Measurements from ENCODE around the gene ADAMTSL1. TPM values are rescaled to one million over a fixed set of nuclear protein-coding genes. Genes with fewer than 3 reads are reported as not detected.

The ADAMTSL1 gene
- total RNA-seq, 2 experiments from 2014 or later: not detected

GRCh38 chr9:18662320-18662719 lies 188.4 kb downstream of the ADAMTSL1 start:
- Mint-ChIP-seq H3K36me3 (ENCODE audit: low read depth) (no peaks in the 10 kb centered on the region), H3K9me3 (ENCODE audit: low read depth) (no peaks in the 10 kb centered on the region), H3K4me1 (no peaks in the 10 kb centered on the region), H3K27me3 (peaks cover 7% of the 10 kb centered on the region), H3K27ac (no peak overlapping the region), H3K4me3 (no peak overlapping the region)
- intact Hi-C loops (cut with DNase I, micrococcal nuclease): no loop called here
- DNase-seq (no peak), ATAC-seq (no peak)
- CTCF ChIA-PET: interaction anchor here (0.6 kb wide), 1 partner anchor 361 kb away, joined by 3 read pairs; no protein-coding TSS in a partner anchor
- POLR2A ChIA-PET: no interaction called here

- no peak for ATAC-seq
Observed at GRCh38 chr9:18665947-18666346, 192.0 kb downstream of the ADAMTSL1 start.

GRCh38 chr9:18666348-18666747 lies 192.4 kb downstream of the ADAMTSL1 start:
- POLR2A ChIA-PET: no interaction called here
- no peaks in the 10 kb centered on the region for H3K9me3 Mint-ChIP-seq (ENCODE audit: low read depth)
- CTCF ChIA-PET: interaction anchor here (0.6 kb wide), 1 partner anchor 14 kb away, joined by 3 read pairs; no protein-coding TSS in a partner anchor
- H3K4me3 Mint-ChIP-seq: no peak overlapping the region
- H3K4me1 Mint-ChIP-seq: no peaks in the 10 kb centered on the region
- intact Hi-C loops (cut with DNase I, micrococcal nuclease): no loop called here
- ATAC-seq (no peak), DNase-seq (no peak)
- no peaks in the 10 kb centered on the region for H3K36me3 Mint-ChIP-seq (ENCODE audit: low read depth)
- no peak overlapping the region for H3K27ac Mint-ChIP-seq
- H3K27me3 Mint-ChIP-seq: peaks cover 12% of the 10 kb centered on the region

More at GRCh38 chr9:18665947-18666346, 192.0 kb downstream of the ADAMTSL1 start:
- CTCF ChIA-PET: no interaction called here
- intact Hi-C loops (cut with DNase I, micrococcal nuclease): no loop called here
- Mint-ChIP-seq H3K4me1 (no peaks in the 10 kb centered on the region), H3K27ac (no peak overlapping the region), H3K27me3 (peaks cover 8% of the 10 kb centered on the region), H3K36me3 (ENCODE audit: low read depth) (no peaks in the 10 kb centered on the region), H3K9me3 (ENCODE audit: low read depth) (no peaks in the 10 kb centered on the region), H3K4me3 (no peak overlapping the region)
- POLR2A ChIA-PET: no interaction called here
- no peak for DNase-seq

- intact Hi-C loops (cut with DNase I, micrococcal nuclease): no loop called here
- no peak for DNase-seq
- Mint-ChIP-seq H3K9me3 (ENCODE audit: low read depth) (no peaks in the 10 kb centered on the region), H3K27ac (no peak overlapping the region), H3K4me1 (no peaks in the 10 kb centered on the region), H3K36me3 (ENCODE audit: low read depth) (no peaks in the 10 kb centered on the region), H3K27me3 (peaks cover 13% of the 10 kb centered on the region), H3K4me3 (no peak overlapping the region)
- ChIA-PET CTCF (interaction anchor here (0.6 kb wide), 1 partner anchor 14 kb away, joined by 3 read pairs; no protein-coding TSS in a partner anchor), POLR2A (no interaction called here)
- no peak for ATAC-seq
Observed at GRCh38 chr9:18666986-18667772, 193.2 kb downstream of the ADAMTSL1 start.

GRCh38 chr9:18668944-18669343 lies 195.0 kb downstream of the ADAMTSL1 start:
- no peak overlapping the region for H3K27ac Mint-ChIP-seq
- intact Hi-C loops (cut with DNase I, micrococcal nuclease): no loop called here
- POLR2A ChIA-PET: no interaction called here
- CTCF ChIA-PET: no interaction called here
- H3K27me3 Mint-ChIP-seq: peaks cover 13% of the 10 kb centered on the region
- no peak overlapping the region for H3K4me3 Mint-ChIP-seq
- no peak for ATAC-seq
- H3K4me1 Mint-ChIP-seq: no peaks in the 10 kb centered on the region
- DNase-seq: no peak
- no peaks in the 10 kb centered on the region for H3K36me3 Mint-ChIP-seq (ENCODE audit: low read depth)
- no peaks in the 10 kb centered on the region for H3K9me3 Mint-ChIP-seq (ENCODE audit: low read depth)

- peaks cover 6% of the 10 kb centered on the region for H3K27me3 Mint-ChIP-seq
- no peak overlapping the region for H3K27ac Mint-ChIP-seq
- ChIA-PET POLR2A (no interaction called here), CTCF (no interaction called here)
- no peaks in the 10 kb centered on the region for H3K4me1 Mint-ChIP-seq
- H3K36me3 Mint-ChIP-seq (ENCODE audit: low read depth): no peaks in the 10 kb centered on the region
- ATAC-seq (no peak), DNase-seq (no peak)
- intact Hi-C loops (cut with DNase I, micrococcal nuclease): loop anchor here in 1 of 2 experiments (10.0 kb wide), 1 partner anchor 352 kb away; no protein-coding TSS in a partner anchor
- H3K4me3 Mint-ChIP-seq: no peak overlapping the region
- H3K9me3 Mint-ChIP-seq (ENCODE audit: low read depth): no peaks in the 10 kb centered on the region
Observed at GRCh38 chr9:18672706-18673105, 198.8 kb downstream of the ADAMTSL1 start.

GRCh38 chr9:18673179-18673578 lies 199.2 kb downstream of the ADAMTSL1 start:
- no peaks in the 10 kb centered on the region for H3K36me3 Mint-ChIP-seq (ENCODE audit: low read depth)
- ATAC-seq (no peak), DNase-seq (no peak)
- intact Hi-C loops (cut with DNase I, micrococcal nuclease): loop anchor here in 1 of 2 experiments (10.0 kb wide), 1 partner anchor 352 kb away; no protein-coding TSS in a partner anchor
- H3K27me3 Mint-ChIP-seq: peaks cover 6% of the 10 kb centered on the region
- H3K9me3 Mint-ChIP-seq (ENCODE audit: low read depth): no peaks in the 10 kb centered on the region
- ChIA-PET CTCF (no interaction called here), POLR2A (no interaction called here)
- H3K4me1 Mint-ChIP-seq: no peaks in the 10 kb centered on the region
- H3K27ac Mint-ChIP-seq: no peak overlapping the region
- H3K4me3 Mint-ChIP-seq: no peak overlapping the region

- H3K36me3 Mint-ChIP-seq (ENCODE audit: low read depth): no peaks in the 10 kb centered on the region
- DNase-seq: no peak
- H3K27me3 Mint-ChIP-seq: peaks cover 6% of the 10 kb centered on the region
- ATAC-seq: no peak
- H3K4me1 Mint-ChIP-seq: no peaks in the 10 kb centered on the region
- H3K27ac Mint-ChIP-seq: no peak overlapping the region
- intact Hi-C loops (cut with DNase I, micrococcal nuclease): loop anchor here in 1 of 2 experiments (10.0 kb wide), 1 partner anchor 349 kb away; no protein-coding TSS in a partner anchor
- POLR2A ChIA-PET: no interaction called here
- CTCF ChIA-PET: no interaction called here
- no peaks in the 10 kb centered on the region for H3K9me3 Mint-ChIP-seq (ENCODE audit: low read depth)
- H3K4me3 Mint-ChIP-seq: no peak overlapping the region
Observed at GRCh38 chr9:18675332-18675731, 201.4 kb downstream of the ADAMTSL1 start.

GRCh38 chr9:18675973-18676372 lies 202.0 kb downstream of the ADAMTSL1 start:
- Mint-ChIP-seq H3K4me3 (no peak overlapping the region), H3K36me3 (ENCODE audit: low read depth) (no peaks in the 10 kb centered on the region), H3K27ac (no peak overlapping the region), H3K4me1 (no peaks in the 10 kb centered on the region), H3K9me3 (ENCODE audit: low read depth) (no peaks in the 10 kb centered on the region), H3K27me3 (peaks cover 5% of the 10 kb centered on the region)
- DNase-seq (no peak), ATAC-seq (no peak)
- intact Hi-C loops (cut with DNase I, micrococcal nuclease): loop anchor here in 1 of 2 experiments (10.0 kb wide), 1 partner anchor 349 kb away; no protein-coding TSS in a partner anchor
- POLR2A ChIA-PET: no interaction called here
- CTCF ChIA-PET: no interaction called here

- Mint-ChIP-seq H3K4me1 (no peaks in the 10 kb centered on the region), H3K27me3 (no peaks in the 10 kb centered on the region), H3K36me3 (ENCODE audit: low read depth) (no peaks in the 10 kb centered on the region), H3K27ac (no peak overlapping the region), H3K9me3 (ENCODE audit: low read depth) (no peaks in the 10 kb centered on the region), H3K4me3 (no peak overlapping the region)
- POLR2A ChIA-PET: no interaction called here
- DNase-seq: no peak
- CTCF ChIA-PET: no interaction called here
- intact Hi-C loops (cut with DNase I, micrococcal nuclease): loop anchor here in 1 of 2 experiments (10.0 kb wide), 1 partner anchor 348 kb away; no protein-coding TSS in a partner anchor
- ATAC-seq: no peak
Observed at GRCh38 chr9:18676525-18676924, 202.6 kb downstream of the ADAMTSL1 start.

GRCh38 chr9:18678821-18679590 lies 205.1 kb downstream of the ADAMTSL1 start:
- no peak overlapping the region for H3K27ac Mint-ChIP-seq
- no peak overlapping the region for H3K4me3 Mint-ChIP-seq
- H3K27me3 Mint-ChIP-seq: no peaks in the 10 kb centered on the region
- H3K9me3 Mint-ChIP-seq (ENCODE audit: low read depth): no peaks in the 10 kb centered on the region
- H3K4me1 Mint-ChIP-seq: no peaks in the 10 kb centered on the region
- ATAC-seq (no peak), DNase-seq (no peak)
- no peaks in the 10 kb centered on the region for H3K36me3 Mint-ChIP-seq (ENCODE audit: low read depth)
- ChIA-PET CTCF (interaction anchor here (0.6 kb wide), 1 partner anchor 112 kb away, joined by 3 read pairs; no protein-coding TSS in a partner anchor), POLR2A (no interaction called here)
- intact Hi-C loops (cut with DNase I, micrococcal nuclease): loop anchor here in 1 of 2 experiments (10.0 kb wide), 1 partner anchor 346 kb away; no protein-coding TSS in a partner anchor

Measured in activated CD4-positive, alpha-beta T cell treated with anti-CD3 and anti-CD28 coated beads for 36 hours (primary cell).